BLaER1 treated with 17β-estradiol and CSF1 and Interleukin-3, amounts not matched to agents 10 nM and 100 nM (cell line): ENCODE data around the gene UBB.

ENCODE experiments used
- H3K27ac ChIP-seq, 11 experiments: shearing (Covaris generic); formaldehyde crosslinking; 2 replicates each; pipeline ENCODE4 v1.8.1; 2022
- H3K27me3 ChIP-seq, 11 experiments: shearing (Covaris generic); formaldehyde crosslinking; 2 replicates each; pipeline ENCODE4 v1.8.1; 2022
- H3K36me3 ChIP-seq, 11 experiments: shearing (Covaris generic); formaldehyde crosslinking; 2 replicates each; pipeline ENCODE4 v1.8.1; 2022
- H3K4me1 ChIP-seq, 10 experiments: shearing (Covaris generic); formaldehyde crosslinking; 2 replicates each; pipeline ENCODE4 v1.8.1; 2022
- H3K4me2 ChIP-seq, 11 experiments: shearing (Covaris generic); formaldehyde crosslinking; 2 replicates each; pipeline ENCODE4 v1.8.1; 2022
- H3K4me3 ChIP-seq, 10 experiments: shearing (Covaris generic); formaldehyde crosslinking; 2 replicates each; pipeline ENCODE4 v1.8.1; 2022
- H3K9ac ChIP-seq, 11 experiments: shearing (Covaris generic); formaldehyde crosslinking; 2 replicates each; pipeline ENCODE4 v1.8.1; 2022
- H3K9me3 ChIP-seq, 11 experiments: shearing (Covaris generic); formaldehyde crosslinking; replicated peaks in 1 of 11; 2 replicates each; pipeline ENCODE4 v1.8.1; 2022
- H4K20me1 ChIP-seq, 11 experiments: shearing (Covaris generic); formaldehyde crosslinking; 2 replicates each; pipeline ENCODE4 v1.8.1; 2022
- Cebpa-rat ChIP-seq, 11 experiments: shearing (Covaris generic); IDR thresholded peaks; 2 replicates each; pipeline ENCODE4 v1.8.1; 2022

The UBB gene

GRCh38 chr17:16428098-16428882, 47.4 kb downstream of the UBB start:
- H3K9ac ChIP-seq: peak overlapping the region in 2 of 11 experiments; percentile 1 to 26; a peak in 1 of 22 replicates
- H3K27ac ChIP-seq: peak overlapping the region in 6 of 11 experiments; percentile 7 to 61 (median 46); a peak in 7 of 22 replicates
- TF ChIP-seq Cebpa-rat (IDR thresholded peaks at IDR 0.05): no peak
- H3K4me3 ChIP-seq: no peak overlapping the region
- no peaks in the 10 kb centered on the region for H3K9me3 ChIP-seq
- peaks cover 0 to 12% (median 8%) of the 10 kb centered on the region in 10 experiments; a peak in 11 of 20 replicates for H3K4me1 ChIP-seq
- peaks cover 0 to 83% (median 4%) of the 10 kb centered on the region in 11 experiments; a peak in 10 of 22 replicates for H4K20me1 ChIP-seq
- peak overlapping the region in 2 of 11 experiments; percentile 8 to 13; a peak in 1 of 22 replicates for H3K4me2 ChIP-seq
- H3K36me3 ChIP-seq: peaks cover 0 to 95% (median 36%) of the 10 kb centered on the region in 11 experiments; a peak in 20 of 22 replicates
- no peaks in the 10 kb centered on the region for H3K27me3 ChIP-seq

DNA sequence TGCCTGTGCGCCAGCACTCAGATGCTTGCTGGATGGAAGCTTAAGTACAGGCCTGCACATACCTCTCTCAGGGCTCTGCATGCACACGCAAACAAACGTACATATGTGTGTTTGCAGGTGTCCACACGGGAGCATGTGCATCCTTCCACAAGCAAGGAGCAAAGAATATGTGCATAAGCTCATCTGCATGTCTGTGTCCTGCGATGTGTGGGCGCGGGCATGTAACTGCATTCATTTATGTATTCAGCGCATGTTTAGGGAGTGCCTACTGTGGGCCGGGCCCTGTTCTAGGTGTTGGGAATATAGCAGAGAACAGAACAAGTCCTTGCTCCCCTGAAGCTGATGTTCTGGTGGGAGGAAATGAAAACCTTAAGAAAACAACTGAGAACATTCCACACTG, 48.2 kb downstream of the UBB start:
- Histone ChIP-seq H3K9ac (no peak overlapping the region), H3K4me1 (peaks cover 0 to 18% (median 8%) of the 10 kb centered on the region in 10 experiments; a peak in 11 of 20 replicates), H3K4me3 (no peak overlapping the region), H3K4me2 (no peak overlapping the region), H3K27ac (no peak overlapping the region; a peak in 1 of 22 replicates), H3K9me3 (no peaks in the 10 kb centered on the region), H3K36me3 (peaks cover 0 to 94% (median 31%) of the 10 kb centered on the region in 11 experiments; a peak in 18 of 22 replicates), H4K20me1 (peaks cover 0 to 80% (median 0%) of the 10 kb centered on the region in 11 experiments; a peak in 9 of 22 replicates), H3K27me3 (no peaks in the 10 kb centered on the region)
- no peak for TF ChIP-seq Cebpa-rat (IDR thresholded peaks at IDR 0.05)

- Histone ChIP-seq H3K9me3 (no peaks in the 10 kb centered on the region), H3K27ac (no peak overlapping the region), H3K36me3 (peaks cover 0 to 81% (median 30%) of the 10 kb centered on the region in 11 experiments; a peak in 18 of 22 replicates), H4K20me1 (peaks cover 0 to 79% (median 0%) of the 10 kb centered on the region in 11 experiments; a peak in 9 of 22 replicates), H3K9ac (no peak overlapping the region), H3K4me3 (no peak overlapping the region), H3K4me1 (peaks cover 7 to 34% (median 20%) of the 10 kb centered on the region in 10 experiments; a peak in 18 of 20 replicates), H3K4me2 (no peak overlapping the region), H3K27me3 (no peaks in the 10 kb centered on the region)
- no peak for TF ChIP-seq Cebpa-rat (IDR thresholded peaks at IDR 0.05)
Observed at GRCh38 chr17:16430650-16431049, 49.8 kb downstream of the UBB start.

DNA sequence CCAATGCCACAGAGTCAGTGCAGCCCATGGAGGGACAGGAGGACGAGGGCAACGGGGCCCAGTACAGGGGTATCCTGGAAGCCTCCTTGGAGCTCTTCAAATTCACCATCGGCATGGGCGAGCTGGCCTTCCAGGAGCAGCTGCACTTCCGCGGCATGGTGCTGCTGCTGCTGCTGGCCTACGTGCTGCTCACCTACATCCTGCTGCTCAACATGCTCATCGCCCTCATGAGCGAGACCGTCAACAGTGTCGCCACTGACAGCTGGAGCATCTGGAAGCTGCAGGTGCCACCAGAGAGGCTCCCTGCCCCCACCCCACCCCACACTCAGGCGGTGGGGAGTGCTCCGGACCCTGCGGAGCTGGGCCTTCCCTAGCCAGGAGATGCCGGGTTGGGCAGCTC, 51.1 kb downstream of the UBB start:
- peaks cover 0 to 67% (median 17%) of the 10 kb centered on the region in 11 experiments; a peak in 15 of 22 replicates for H3K36me3 ChIP-seq
- peaks cover 0 to 66% (median 0%) of the 10 kb centered on the region in 11 experiments; a peak in 7 of 22 replicates for H4K20me1 ChIP-seq
- H3K9me3 ChIP-seq: no peaks in the 10 kb centered on the region
- no peak overlapping the region for H3K4me2 ChIP-seq
- no peaks in the 10 kb centered on the region for H3K27me3 ChIP-seq
- TF ChIP-seq Cebpa-rat (IDR thresholded peaks at IDR 0.05): no peak
- H3K4me3 ChIP-seq: no peak overlapping the region
- no peak overlapping the region for H3K9ac ChIP-seq
- peaks cover 7 to 37% (median 23%) of the 10 kb centered on the region in 10 experiments; a peak in 18 of 20 replicates for H3K4me1 ChIP-seq
- H3K27ac ChIP-seq: no peak overlapping the region
